Smooth muscle cell of the coronary artery (primary cell): ENCODE data around the gene VSX2. TPM values are rescaled to one million over a fixed set of nuclear protein-coding genes. Genes with fewer than 3 reads are reported as not detected.

Experiments
- total RNA-seq: library from RNA; depleted of rRNA; stranded (reverse); fragments of >200 nt; gene quantifications from 2 replicates; pipeline ENCODE4 v1.2.3, GENCODE V29; 2014; ENCODE audit warnings: low replicate concordance

The VSX2 gene
- total RNA-seq, result not detected in 2 replicates

DNA sequence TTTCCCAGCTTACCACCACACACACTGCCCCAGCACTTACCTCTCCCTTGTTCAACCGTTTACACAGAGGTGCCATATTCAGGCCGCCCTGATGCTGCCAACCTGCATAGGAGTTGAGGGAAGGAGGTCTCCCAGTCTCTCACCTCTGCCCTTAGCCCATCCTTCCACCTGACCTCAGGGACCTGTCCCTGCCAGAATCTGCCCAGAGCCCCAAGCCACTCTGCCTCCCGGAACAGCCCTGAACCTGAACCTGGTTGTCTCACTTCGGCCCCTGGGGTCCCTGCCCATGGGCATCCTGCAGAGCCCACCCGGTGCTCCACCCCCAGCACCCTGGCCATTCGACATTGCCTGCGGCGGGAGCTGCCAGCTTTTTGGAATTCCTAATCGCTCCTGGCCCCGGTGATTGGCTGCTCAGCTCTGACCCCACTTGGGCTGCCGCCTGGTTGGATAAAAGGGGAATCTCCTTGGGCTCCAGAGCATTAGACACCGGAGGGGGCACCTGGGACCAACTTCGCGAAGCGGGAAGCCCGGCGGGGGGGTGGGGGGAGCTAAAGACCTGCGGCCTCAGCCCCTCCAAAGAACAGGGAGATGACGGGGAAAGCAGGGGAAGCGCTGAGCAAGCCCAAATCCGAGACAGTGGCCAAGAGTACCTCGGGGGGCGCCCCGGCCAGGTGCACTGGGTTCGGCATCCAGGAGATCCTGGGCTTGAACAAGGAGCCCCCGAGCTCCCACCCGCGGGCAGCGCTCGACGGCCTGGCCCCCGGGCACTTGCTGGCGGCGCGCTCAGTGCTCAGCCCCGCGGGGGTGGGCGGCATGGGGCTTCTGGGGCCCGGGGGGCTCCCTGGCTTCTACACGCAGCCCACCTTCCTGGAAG lies at the start of gene VSX2:
VSX2 (plus strand) TSS at position 476 of the 874 bp plus-strand sequence; CDS start at position 589, 113 bp downstream.

DNA sequence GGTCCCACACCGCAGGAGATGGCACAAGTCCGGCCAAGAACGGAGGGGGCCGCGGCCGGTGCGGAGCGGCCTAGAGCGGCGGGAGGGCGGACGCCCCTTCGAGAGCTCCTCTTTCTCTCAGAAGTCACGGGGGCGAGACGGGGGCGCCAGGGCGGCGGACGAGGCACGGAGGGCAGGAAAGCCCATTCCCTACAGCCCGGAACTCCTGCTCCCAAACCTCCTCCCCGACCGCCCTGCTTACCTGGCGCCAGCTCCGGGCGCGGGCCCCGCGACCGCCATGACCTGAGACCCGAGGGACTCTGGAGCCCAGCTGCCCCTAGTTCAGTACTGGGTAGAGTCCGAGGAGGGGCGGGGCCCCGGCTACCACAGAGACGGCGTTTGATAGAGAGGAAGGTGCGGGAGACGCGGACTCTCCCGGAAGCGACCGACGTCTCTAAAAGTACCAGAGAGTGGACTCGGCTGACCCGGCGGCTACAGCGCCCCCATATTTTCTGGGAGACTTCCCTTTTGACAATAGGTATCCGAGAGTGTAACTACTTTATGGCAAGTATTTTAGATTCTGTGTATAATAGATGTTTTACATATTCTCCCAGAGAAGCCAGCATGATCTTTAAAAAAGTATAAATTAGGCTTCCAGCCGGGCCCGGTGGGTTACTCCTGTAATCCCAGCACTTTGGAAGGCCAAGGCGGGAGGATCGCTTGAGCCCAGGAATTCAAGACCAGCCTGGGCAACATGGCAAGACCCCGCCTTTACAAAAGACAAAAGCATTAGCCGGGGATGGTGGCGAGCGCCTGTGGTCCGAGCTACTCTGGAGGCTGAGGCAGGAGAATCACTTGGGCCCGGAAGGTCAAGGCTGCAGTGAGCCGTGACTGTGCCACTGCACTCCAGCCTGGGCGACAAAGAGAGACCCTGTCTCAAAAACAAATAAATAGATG lies 63.7 kb downstream of the VSX2 start, which contains the start of gene ABCD4:
ABCD4 (minus strand) TSS at position 301 of the 936 bp plus-strand sequence; CDS start at position 279, 22 bp downstream.

Other genes starting within 250 kb of the VSX2 start
- 3.0 and 7.5 TPM in 2 replicates for gene ENTPD5, start 220.2 kb upstream of the VSX2 start, total RNA-seq
- gene BBOF1, start 220.1 kb upstream of the VSX2 start, total RNA-seq, result 2.0 and 5.6 TPM in 2 replicates
- 26.9 and 33.7 TPM in 2 replicates for gene ALDH6A1, start 155.0 kb upstream of the VSX2 start, total RNA-seq
- gene LIN52, start 154.5 kb upstream of the VSX2 start, total RNA-seq, result 2.1 and 6.8 TPM in 2 replicates
- gene ABCD4, start 63.5 kb downstream of the VSX2 start, total RNA-seq, result 20.4 and 27.6 TPM in 2 replicates
- gene VRTN, start 109.0 kb downstream of the VSX2 start, total RNA-seq, result not detected in 2 replicates
- not detected in 2 replicates for gene SYNDIG1L, start 186.8 kb downstream of the VSX2 start, total RNA-seq